Hepatocyte (in vitro differentiated cells): ENCODE measurements around the gene MXD3. TPM values are rescaled to one million over a fixed set of nuclear protein-coding genes. Genes with fewer than 3 reads are reported as not detected.

ENCODE experiments used
- DNase-seq: peaks from one replicate; pipeline ENCODE4 v3.0.0-alpha.2; 2016; ENCODE audit warnings: low spot score
- H2AFZ ChIP-seq: fragments of 200-600 bp; sonication (generic); 2 replicates; pipeline ENCODE4 v1.6.0; 2016; ENCODE audit warnings: antibody characterized with exemption, mild to moderate bottlenecking
- H3K27ac ChIP-seq: fragments of 200-600 bp; sonication (generic); 2 replicates; pipeline ENCODE4 v1.5.1; 2016; ENCODE audit warnings: mild to moderate bottlenecking
- H3K27me3 ChIP-seq: fragments of 200-600 bp; sonication (generic); 2 replicates; pipeline ENCODE4 v1.6.1; 2016
- H3K36me3 ChIP-seq: fragments of 200-600 bp; sonication (generic); replicated peaks from 2 replicates; pipeline ENCODE4 v1.5.1; 2016; ENCODE audit warnings: low read depth; ENCODE audit not compliant: insufficient read depth
- H3K4me1 ChIP-seq: fragments of 200-600 bp; sonication (generic); 2 replicates; pipeline ENCODE4 v1.5.1; 2016; ENCODE audit warnings: mild to moderate bottlenecking, moderate library complexity; ENCODE audit not compliant: insufficient read depth
- H3K4me2 ChIP-seq: fragments of 200-600 bp; sonication (generic); 2 replicates; pipeline ENCODE4 v1.6.0; 2016
- H3K4me3 ChIP-seq: fragments of 200-600 bp; sonication (generic); 2 replicates; pipeline ENCODE4 v1.5.1; 2016; ENCODE audit warnings: mild to moderate bottlenecking
- H3K79me2 ChIP-seq: fragments of 200-600 bp; sonication (generic); 2 replicates; pipeline ENCODE4 v1.6.0; 2017; ENCODE audit warnings: mild to moderate bottlenecking
- H3K9me2 ChIP-seq: fragments of 200-600 bp; sonication (generic); replicated peaks from 2 replicates; pipeline ENCODE4 v1.6.0; 2017; ENCODE audit warnings: mild to moderate bottlenecking; ENCODE audit not compliant: insufficient read depth
- H3K9me3 ChIP-seq: fragments of 200-600 bp; sonication (generic); 2 replicates; pipeline ENCODE4 v1.5.1; 2016; ENCODE audit warnings: low read depth, mild to moderate bottlenecking
- H4K20me1 ChIP-seq: fragments of 200-600 bp; sonication (generic); 2 replicates; pipeline ENCODE4 v1.6.0; 2016; ENCODE audit warnings: mild to moderate bottlenecking; ENCODE audit not compliant: insufficient read depth, poor library complexity, severe bottlenecking
- CTCF ChIP-seq: fragments of 200-600 bp; sonication (generic); IDR thresholded peaks from 2 replicates; pipeline ENCODE4 v1.5.1; 2016; ENCODE audit warnings: antibody characterized with exemption, mild to moderate bottlenecking; ENCODE audit not compliant: poor library complexity
- EZH2 ChIP-seq: fragments of 200-600 bp; sonication (generic); IDR thresholded peaks from 2 replicates; pipeline ENCODE4 v1.6.1; 2016; ENCODE audit warnings: antibody characterized with exemption, mild to moderate bottlenecking, borderline replicate concordance
- EZH2phosphoT487 ChIP-seq: fragments of 200-600 bp; sonication (generic); IDR thresholded peaks from one replicate; pipeline ENCODE4 v1.6.1; 2018; ENCODE audit warnings: antibody characterized with exemption, mild to moderate bottlenecking, low read depth, moderate library complexity; ENCODE audit not compliant: unreplicated experiment, severe bottlenecking
- WGBS: methylation state at CpG from one replicate; pipeline ENCODE4 v1.1.6; 2016; ENCODE audit warnings: low lambda C conversion rate; ENCODE audit errors: missing lambda C conversion rate; 5-methylcytosine and 5-hydroxymethylcytosine counted together
- polyA plus RNA-seq: library from polyadenylated mRNA; unstranded; fragments of >200 nt; fragmentation: Nextera tagmentation; extraction: Ambion mirVana; gene quantifications from 2 replicates; pipeline ENCODE4 v1.2.1, GENCODE V29; 2016
- total RNA-seq: library from RNA; depleted of rRNA; stranded (reverse); fragments of >200 nt; gene quantifications from 2 replicates; pipeline ENCODE4 v1.2.3, GENCODE V29; 2014

Gene MXD3
- total and polyA plus RNA-seq, 2 experiments from 2014 or later, result 11.9 to 22.3 TPM

DNA sequence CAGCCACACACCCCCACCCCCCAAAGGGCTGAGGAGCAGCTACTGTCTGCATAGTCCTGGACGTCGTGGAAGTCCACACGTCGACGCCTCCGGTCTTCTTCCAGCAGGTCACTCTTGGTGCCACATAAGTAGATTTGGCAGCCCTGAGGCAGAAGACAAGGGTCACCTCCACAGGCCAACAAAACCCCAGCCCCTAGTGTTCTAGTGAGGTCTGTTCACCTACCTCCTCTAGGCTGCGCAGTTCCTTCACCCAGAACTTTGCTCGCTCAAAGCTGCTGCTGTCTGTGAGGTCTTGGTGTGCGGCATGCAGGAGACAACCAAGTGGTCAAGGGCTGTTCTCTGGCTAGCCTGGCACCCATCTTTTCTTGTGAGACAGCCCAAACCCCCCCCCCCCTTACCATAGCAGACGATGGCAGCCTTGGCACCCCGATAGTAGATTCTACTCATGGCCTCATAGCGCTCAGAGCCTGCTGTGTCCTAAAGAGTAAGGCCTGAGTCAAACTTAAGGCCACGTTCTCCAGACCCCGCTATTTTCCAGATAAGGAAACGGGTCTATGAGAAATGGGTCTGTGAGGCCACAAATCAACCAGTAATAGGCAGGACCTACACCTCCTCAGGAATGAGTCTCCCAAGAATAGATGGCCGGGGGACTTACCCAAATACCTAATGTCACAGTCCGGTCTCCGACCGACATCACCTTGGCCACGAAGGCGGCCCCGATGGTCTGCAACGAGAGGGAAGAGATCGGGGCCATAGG, 9.2 kb downstream of the MXD3 start:
- Histone ChIP-seq H3K4me1 (peaks cover 37% of the 10 kb centered on the region), H3K4me2 (peak overlapping the region; percentile 95), H3K27me3 (no peaks in the 10 kb centered on the region), H2AFZ (peak overlapping the region; percentile 98), H3K27ac (peak overlapping the region; percentile 97), H3K4me3 (peak overlapping the region; percentile 66), H3K36me3 (no peaks in the 10 kb centered on the region), H3K9me2 (no peaks in the 10 kb centered on the region), H3K9me3 (no peaks in the 10 kb centered on the region), H4K20me1 (peaks cover 17% of the 10 kb centered on the region), H3K79me2 (peaks cover 47% of the 10 kb centered on the region)
- no peak for TF ChIP-seq CTCF
- TF ChIP-seq EZH2, result no peak
- TF ChIP-seq EZH2phosphoT487, result no peak
- no peak for DNase-seq
- WGBS, result 43% methylated on average over 22 of the region's 24 CpGs

- Histone ChIP-seq H3K4me2 (peak overlapping the region; percentile 95), H2AFZ (no peak overlapping the region), H3K4me3 (no peak overlapping the region), H3K79me2 (peaks cover 47% of the 10 kb centered on the region), H4K20me1 (peaks cover 17% of the 10 kb centered on the region), H3K4me1 (peaks cover 37% of the 10 kb centered on the region), H3K27ac (peak overlapping the region; percentile 91), H3K9me3 (no peaks in the 10 kb centered on the region), H3K36me3 (no peaks in the 10 kb centered on the region), H3K9me2 (no peaks in the 10 kb centered on the region), H3K27me3 (no peaks in the 10 kb centered on the region)
- TF ChIP-seq EZH2 (no peak), EZH2phosphoT487 (no peak)
- WGBS, result 77% methylated on average over 7 of the region's 7 CpGs
- DNase-seq, result no peak
Measured at GRCh38 chr5:177301503-177302165, 10.1 kb downstream of the MXD3 start.

DNA sequence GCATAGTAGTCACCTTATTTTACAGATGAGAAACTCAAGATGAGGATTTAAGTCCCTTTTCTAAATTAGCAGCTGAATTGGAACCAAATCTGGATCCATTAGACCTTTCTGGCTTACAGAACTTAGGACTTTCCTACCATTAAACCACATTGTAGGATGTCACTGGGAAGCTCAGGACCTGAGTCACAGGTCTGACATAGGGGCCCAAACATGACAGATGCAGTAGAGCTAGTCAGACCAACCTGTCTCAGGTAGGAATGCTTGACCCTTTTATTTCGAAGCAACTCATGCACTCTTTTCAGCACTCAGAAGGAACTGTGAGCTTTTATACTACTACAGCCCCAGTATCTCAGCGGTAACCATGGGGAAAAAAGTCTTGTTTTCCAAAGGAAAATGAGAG, 10.7 kb downstream of the MXD3 start:
- H4K20me1 ChIP-seq, result peaks cover 17% of the 10 kb centered on the region
- H3K4me2 ChIP-seq, result peak overlapping the region; percentile 95
- no peak overlapping the region for H2AFZ ChIP-seq
- peaks cover 45% of the 10 kb centered on the region for H3K79me2 ChIP-seq
- H3K9me2 ChIP-seq, result no peaks in the 10 kb centered on the region
- H3K4me3 ChIP-seq, result no peak overlapping the region
- no peak for TF ChIP-seq CTCF
- no peak for TF ChIP-seq EZH2phosphoT487
- TF ChIP-seq EZH2, result no peak
- H3K9me3 ChIP-seq, result no peaks in the 10 kb centered on the region
- H3K27ac ChIP-seq, result peak overlapping the region; percentile 91
- no peaks in the 10 kb centered on the region for H3K27me3 ChIP-seq
- peaks cover 37% of the 10 kb centered on the region for H3K4me1 ChIP-seq
- no peak for DNase-seq
- H3K36me3 ChIP-seq, result no peaks in the 10 kb centered on the region
- 90% methylated on average over 2 of the region's 2 CpGs for WGBS

GRCh38 chr5:177300236-177300880, 11.3 kb downstream of the MXD3 start:
- Histone ChIP-seq H3K27me3 (no peaks in the 10 kb centered on the region), H3K36me3 (no peaks in the 10 kb centered on the region), H3K79me2 (peaks cover 39% of the 10 kb centered on the region), H3K9me2 (no peaks in the 10 kb centered on the region), H3K9me3 (no peaks in the 10 kb centered on the region), H3K4me3 (no peak overlapping the region), H3K4me1 (peaks cover 32% of the 10 kb centered on the region), H3K27ac (peak overlapping the region; percentile 91), H2AFZ (no peak overlapping the region), H3K4me2 (peak overlapping the region; percentile 95), H4K20me1 (peaks cover 13% of the 10 kb centered on the region)
- WGBS, result 65% methylated on average over 4 of the region's 4 CpGs
- DNase-seq, result peak; percentile 77
- TF ChIP-seq CTCF, result peak; percentile 10
- no peak for TF ChIP-seq EZH2phosphoT487
- TF ChIP-seq EZH2, result no peak
